ENCODE measurements around the gene FAR1.

- TF ChIP-seq CTCF (IDR thresholded peaks at IDR 0.05) (no peak), EZH2 (IDR thresholded peaks at IDR 0.05) (no peak)
Observed at GRCh38 chr11:13695886-13696285, 27.4 kb downstream of the FAR1 start.
